BLaER1 (cell line): ENCODE data around the gene EXTL1.

Experiments used
- H3K27ac ChIP-seq: shearing (Covaris generic); formaldehyde crosslinking; 2 replicates; pipeline ENCODE4 v1.8.1; 2022
- H3K27me3 ChIP-seq: shearing (Covaris generic); formaldehyde crosslinking; 2 replicates; pipeline ENCODE4 v1.8.1; 2022
- H3K36me3 ChIP-seq: shearing (Covaris generic); formaldehyde crosslinking; 2 replicates; pipeline ENCODE4 v1.8.1; 2022
- H3K4me1 ChIP-seq: shearing (Covaris generic); formaldehyde crosslinking; 2 replicates; pipeline ENCODE4 v1.8.1; 2022
- H3K4me2 ChIP-seq: shearing (Covaris generic); formaldehyde crosslinking; 2 replicates; pipeline ENCODE4 v1.8.1; 2022
- H3K4me3 ChIP-seq: shearing (Covaris generic); formaldehyde crosslinking; 2 replicates; pipeline ENCODE4 v1.8.1; 2022
- H3K9ac ChIP-seq: shearing (Covaris generic); formaldehyde crosslinking; 2 replicates; pipeline ENCODE4 v1.8.1; 2022
- H3K9me3 ChIP-seq: shearing (Covaris generic); formaldehyde crosslinking; 2 replicates; pipeline ENCODE4 v1.8.1; 2022
- H4K20me1 ChIP-seq: shearing (Covaris generic); formaldehyde crosslinking; 2 replicates; pipeline ENCODE4 v1.8.1; 2022
- Cebpa-rat ChIP-seq: shearing (Covaris generic); IDR thresholded peaks from 2 replicates; pipeline ENCODE4 v1.8.1; 2022

Gene EXTL1

DNA sequence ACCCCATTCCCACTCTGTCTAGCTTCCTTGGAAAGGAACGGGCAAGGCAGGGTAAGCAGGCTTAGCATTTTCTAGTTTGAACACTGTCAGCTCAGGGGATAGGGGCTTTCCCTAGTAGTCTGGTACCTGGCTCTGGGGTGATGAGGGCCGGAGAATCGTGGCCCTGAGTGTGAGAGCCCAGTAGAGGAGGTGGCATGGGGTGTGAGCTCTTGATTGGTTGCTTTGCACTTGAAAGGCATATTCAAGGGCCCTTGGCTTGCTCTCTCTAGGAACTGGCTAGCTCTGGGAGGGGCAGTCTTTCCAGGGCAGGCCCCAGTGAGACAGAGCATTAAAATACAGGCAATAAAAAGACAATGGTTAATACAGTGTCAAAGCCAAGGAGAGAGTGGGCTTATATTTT is 10.8 kb upstream of the EXTL1 start:
- no peak for TF ChIP-seq Cebpa-rat
- Histone ChIP-seq H3K27ac (no peak overlapping the region), H3K4me1 (peaks cover 37% of the 10 kb centered on the region), H3K9me3 (no peaks in the 10 kb centered on the region), H4K20me1 (no peaks in the 10 kb centered on the region), H3K27me3 (no peaks in the 10 kb centered on the region), H3K9ac (no peak overlapping the region), H3K36me3 (no peaks in the 10 kb centered on the region), H3K4me3 (no peak overlapping the region), H3K4me2 (no peak overlapping the region)

DNA sequence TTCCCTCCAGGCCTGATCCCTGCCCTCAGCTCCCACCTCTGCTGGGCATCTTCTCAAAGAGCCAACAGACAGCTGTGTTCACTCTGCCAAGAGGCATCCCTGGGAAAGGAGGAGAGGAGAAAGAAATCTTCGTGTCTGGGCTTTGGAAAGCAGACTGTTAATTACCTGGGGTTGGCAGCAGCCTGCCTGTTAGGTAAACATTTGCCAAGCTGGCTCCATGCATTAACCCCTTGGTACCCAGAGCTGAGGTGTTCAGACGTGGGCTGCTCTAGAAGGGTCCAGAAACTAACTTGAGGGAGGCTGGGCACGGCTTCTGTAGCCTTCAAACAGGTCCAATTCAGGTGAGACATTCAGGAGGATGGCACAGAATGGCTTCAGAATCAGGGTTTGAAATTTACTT is 8.7 kb upstream of the EXTL1 start:
- Histone ChIP-seq H3K9ac (no peak overlapping the region), H3K36me3 (no peaks in the 10 kb centered on the region), H3K4me1 (peaks cover 45% of the 10 kb centered on the region), H3K9me3 (no peaks in the 10 kb centered on the region), H3K27me3 (no peaks in the 10 kb centered on the region), H3K27ac (no peak overlapping the region), H3K4me3 (no peak overlapping the region), H3K4me2 (no peak overlapping the region), H4K20me1 (no peaks in the 10 kb centered on the region)
- TF ChIP-seq Cebpa-rat = no peak

DNA sequence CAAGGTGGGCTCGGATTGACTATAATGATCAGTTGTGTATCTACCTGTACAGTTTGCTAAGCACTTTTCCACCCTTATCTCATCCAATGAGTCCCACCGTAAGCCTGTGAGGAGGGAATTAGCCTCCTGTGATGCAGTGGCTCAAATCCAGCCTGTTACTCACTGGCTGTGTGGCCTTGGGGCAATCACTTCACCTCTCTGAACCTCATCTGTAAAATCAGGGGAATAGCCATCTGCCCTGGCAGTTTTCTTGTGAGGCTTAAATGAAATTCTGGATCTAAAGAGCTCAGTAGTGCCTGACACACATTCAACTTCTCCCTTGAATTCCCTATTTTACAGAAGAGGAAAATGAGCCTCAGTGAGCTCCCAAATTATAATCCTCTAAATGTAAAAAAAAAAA is 7.4 kb upstream of the EXTL1 start:
- no peak for TF ChIP-seq Cebpa-rat
- peaks cover 43% of the 10 kb centered on the region for H3K4me1 ChIP-seq
- H3K4me3 ChIP-seq = no peak overlapping the region
- H3K9me3 ChIP-seq = no peaks in the 10 kb centered on the region
- no peak overlapping the region for H3K4me2 ChIP-seq
- H4K20me1 ChIP-seq = no peaks in the 10 kb centered on the region
- H3K27ac ChIP-seq = no peak overlapping the region
- H3K36me3 ChIP-seq = no peaks in the 10 kb centered on the region
- no peaks in the 10 kb centered on the region for H3K27me3 ChIP-seq
- H3K9ac ChIP-seq = no peak overlapping the region

DNA sequence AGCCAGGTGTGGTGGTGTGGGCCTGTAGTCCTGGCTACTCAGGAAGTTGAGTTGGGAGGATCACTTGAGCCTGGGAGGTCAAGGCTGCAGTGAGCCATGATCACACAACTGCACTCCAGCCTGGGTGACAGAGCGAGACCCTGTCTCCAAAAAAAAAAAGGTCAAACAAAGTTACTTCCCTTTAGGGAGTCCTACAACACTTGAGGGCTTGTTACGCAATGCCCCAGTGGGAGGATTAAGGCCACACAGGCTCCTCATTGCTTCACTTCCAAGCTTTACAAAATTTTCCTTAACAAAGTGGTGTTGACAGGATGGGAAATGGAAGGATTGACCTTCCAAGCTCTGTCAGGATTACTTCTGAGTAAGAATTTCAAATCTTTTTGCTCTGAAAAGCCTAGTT is 6.2 kb upstream of the EXTL1 start:
- Histone ChIP-seq H3K36me3 (no peaks in the 10 kb centered on the region), H3K4me3 (no peak overlapping the region), H3K4me1 (peaks cover 50% of the 10 kb centered on the region), H3K9me3 (no peaks in the 10 kb centered on the region), H3K4me2 (peak overlapping the region; percentile 74), H3K27me3 (no peaks in the 10 kb centered on the region), H3K9ac (no peak overlapping the region), H4K20me1 (no peaks in the 10 kb centered on the region), H3K27ac (peak overlapping the region; percentile 51)
- peak; percentile 99 for TF ChIP-seq Cebpa-rat

DNA sequence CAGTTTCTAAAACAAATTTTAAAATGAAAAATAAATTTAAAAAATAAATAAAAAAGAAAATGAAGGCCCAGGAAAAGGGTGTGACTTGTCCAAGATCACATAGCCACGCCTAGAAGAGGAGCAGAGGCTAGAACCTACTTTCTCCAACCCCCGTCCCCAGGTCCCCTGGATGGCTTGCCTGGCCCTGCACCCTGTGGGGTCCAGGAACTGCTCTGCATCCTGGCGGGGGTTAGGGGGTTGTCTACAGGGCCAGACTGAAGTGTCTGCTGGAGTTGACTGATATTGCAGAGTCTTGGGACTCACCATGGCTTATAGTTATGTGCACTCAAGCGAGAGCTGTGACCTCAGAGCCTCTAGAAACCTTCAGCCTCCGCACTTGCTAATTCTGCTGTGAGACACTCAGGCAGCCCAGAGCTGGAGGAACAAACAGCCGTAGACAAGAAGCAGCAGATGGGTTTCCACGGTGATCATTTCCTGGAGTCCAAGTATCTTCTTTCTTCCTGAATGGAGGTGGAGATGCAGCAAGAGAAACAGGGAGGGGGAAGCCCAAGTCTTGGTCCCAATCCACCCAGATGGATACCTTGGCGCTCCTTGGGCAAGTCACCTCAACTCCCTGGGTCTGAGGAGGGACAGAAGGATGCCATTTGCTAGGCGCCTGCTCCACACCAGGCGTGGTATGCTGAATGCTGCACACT is 5.2 kb upstream of the EXTL1 start:
- no peak overlapping the region for H3K9ac ChIP-seq
- no peaks in the 10 kb centered on the region for H4K20me1 ChIP-seq
- H3K4me1 ChIP-seq = peaks cover 61% of the 10 kb centered on the region
- no peaks in the 10 kb centered on the region for H3K9me3 ChIP-seq
- no peak for TF ChIP-seq Cebpa-rat
- no peaks in the 10 kb centered on the region for H3K36me3 ChIP-seq
- peak overlapping the region; percentile 74 for H3K4me2 ChIP-seq
- H3K4me3 ChIP-seq = no peak overlapping the region
- no peaks in the 10 kb centered on the region for H3K27me3 ChIP-seq
- peak overlapping the region; percentile 51; the same call in 1 of the 2 replicates for H3K27ac ChIP-seq

DNA sequence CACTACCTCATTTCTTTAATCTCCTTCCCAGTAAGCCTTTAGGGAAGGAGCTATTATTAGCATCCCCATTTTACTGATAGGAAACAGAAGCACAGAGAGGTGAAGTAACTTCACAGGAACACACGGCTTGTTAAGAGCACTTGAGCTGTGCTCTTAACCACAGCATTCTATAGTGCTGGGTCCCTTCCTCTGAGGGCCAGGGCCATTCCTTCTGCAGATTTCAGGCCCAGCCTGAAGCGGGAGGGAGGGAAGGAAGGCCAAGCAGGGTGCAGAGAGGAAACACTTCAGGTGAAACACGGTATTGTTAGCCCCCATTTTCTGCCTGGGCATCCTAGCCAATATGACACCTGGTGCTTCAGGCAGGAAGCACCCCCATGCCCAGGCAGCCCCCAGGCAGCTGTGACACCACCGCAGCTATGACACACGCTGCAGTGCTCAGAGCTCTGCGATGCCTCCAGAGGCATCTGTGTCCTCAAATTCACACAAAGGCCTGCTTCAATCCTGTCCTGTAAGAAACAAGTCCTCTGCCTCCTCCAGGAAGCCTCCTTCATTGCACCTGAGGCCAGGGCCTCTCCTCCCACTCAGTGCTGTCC is 4.5 kb upstream of the EXTL1 start:
- Histone ChIP-seq H3K27ac (peak overlapping the region; percentile 32; the same call in 1 of the 2 replicates), H3K27me3 (no peaks in the 10 kb centered on the region), H3K9me3 (no peaks in the 10 kb centered on the region), H3K4me3 (no peak overlapping the region), H3K4me2 (peak overlapping the region; percentile 74), H3K4me1 (peaks cover 67% of the 10 kb centered on the region), H3K9ac (peak overlapping the region; percentile 11; the same call in 1 of the 2 replicates), H3K36me3 (no peaks in the 10 kb centered on the region), H4K20me1 (no peaks in the 10 kb centered on the region)
- TF ChIP-seq Cebpa-rat = no peak

DNA sequence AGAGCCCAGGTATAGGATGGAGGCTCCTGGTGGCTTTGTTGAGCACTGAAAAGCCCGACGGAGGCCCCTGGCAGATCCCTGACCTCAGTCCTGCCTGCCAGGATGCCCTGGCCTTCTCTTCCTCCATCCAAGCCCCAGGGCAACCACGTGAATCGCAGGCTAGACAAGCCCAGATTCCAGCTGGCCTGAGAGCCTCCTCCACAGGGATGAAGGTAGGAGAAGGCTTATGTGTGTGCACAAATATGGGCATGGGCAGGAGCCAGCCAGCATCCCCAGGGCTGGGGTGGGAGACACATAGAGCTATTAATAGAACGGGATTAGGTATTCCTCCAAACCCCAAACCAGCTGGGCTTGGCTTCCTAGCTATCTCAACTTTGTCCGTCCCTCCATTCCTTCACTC is 4.0 kb upstream of the EXTL1 start:
- Histone ChIP-seq H3K9ac (peak overlapping the region; percentile 11; the same call in 1 of the 2 replicates), H3K36me3 (no peaks in the 10 kb centered on the region), H4K20me1 (no peaks in the 10 kb centered on the region), H3K4me1 (peaks cover 73% of the 10 kb centered on the region), H3K9me3 (no peaks in the 10 kb centered on the region), H3K27me3 (no peaks in the 10 kb centered on the region), H3K4me3 (no peak overlapping the region), H3K27ac (peak overlapping the region; percentile 32; the same call in 1 of the 2 replicates), H3K4me2 (peak overlapping the region; percentile 74)
- TF ChIP-seq Cebpa-rat = no peak

DNA sequence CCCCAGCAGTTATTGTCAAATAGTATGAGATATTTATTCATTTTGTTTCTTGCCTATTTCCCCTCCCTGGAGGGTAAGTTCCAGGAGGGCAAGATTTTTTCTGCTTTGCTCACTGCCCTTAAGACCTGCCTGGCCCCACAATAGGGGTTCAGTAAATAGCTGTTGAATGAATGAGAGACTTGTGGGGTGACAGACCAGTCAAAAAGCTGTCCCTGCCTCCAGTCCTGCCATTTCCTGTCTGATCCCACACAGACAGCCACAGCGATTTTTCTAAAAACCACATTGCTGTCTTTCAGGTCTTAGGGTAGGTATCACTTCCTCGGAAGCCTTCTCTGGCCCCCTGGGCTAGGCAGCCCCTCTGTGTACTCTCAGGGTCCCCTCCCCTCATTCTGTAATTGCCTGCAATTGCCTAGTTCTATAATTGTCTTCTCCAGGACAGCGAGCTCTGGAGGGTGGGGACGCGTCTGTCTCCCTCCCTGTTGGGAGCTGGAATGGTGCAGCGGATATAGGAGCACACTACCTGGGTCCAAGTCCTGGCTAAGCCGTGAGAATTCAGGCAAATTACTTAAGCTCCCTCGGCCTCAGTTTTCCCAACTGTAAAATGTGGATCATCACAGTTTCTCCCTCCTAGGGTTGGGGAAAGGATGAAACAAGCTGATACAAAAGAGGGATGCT is 1.8 kb upstream of the EXTL1 start:
- Histone ChIP-seq H3K9me3 (no peaks in the 10 kb centered on the region), H3K4me3 (no peak overlapping the region), H3K27me3 (no peaks in the 10 kb centered on the region), H3K4me2 (peak overlapping the region; percentile 95), H3K4me1 (peaks cover 86% of the 10 kb centered on the region), H3K36me3 (no peaks in the 10 kb centered on the region), H3K27ac (no peak overlapping the region), H3K9ac (no peak overlapping the region), H4K20me1 (no peaks in the 10 kb centered on the region)
- TF ChIP-seq Cebpa-rat = no peak

DNA sequence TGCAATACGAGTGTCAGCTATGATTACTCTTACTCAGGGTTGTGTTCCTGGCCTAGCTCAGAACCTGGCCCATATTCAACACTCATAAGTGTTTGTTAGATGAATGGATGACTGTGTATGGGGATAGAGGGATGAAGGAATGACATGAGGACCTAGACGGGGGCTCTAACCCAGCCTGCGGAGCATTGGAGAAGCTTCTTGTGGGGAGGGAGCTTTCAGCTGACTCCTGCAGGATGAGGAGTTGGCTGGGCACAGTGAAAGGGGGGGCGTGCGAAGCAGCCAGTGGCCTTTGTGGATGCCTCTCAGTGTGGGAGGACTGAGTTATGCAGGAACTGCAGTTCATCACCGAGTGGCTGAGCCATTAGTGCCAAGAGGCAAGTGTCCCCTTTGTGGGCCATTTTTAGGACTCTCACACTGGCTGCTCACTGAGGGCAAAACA is 1.2 kb upstream of the EXTL1 start:
- Histone ChIP-seq H3K9me3 (no peaks in the 10 kb centered on the region), H3K27ac (no peak overlapping the region), H4K20me1 (no peaks in the 10 kb centered on the region), H3K27me3 (no peaks in the 10 kb centered on the region), H3K4me1 (peaks cover 81% of the 10 kb centered on the region), H3K4me3 (no peak overlapping the region), H3K4me2 (peak overlapping the region; percentile 95), H3K9ac (no peak overlapping the region), H3K36me3 (no peaks in the 10 kb centered on the region)
- no peak for TF ChIP-seq Cebpa-rat
